Mucosa of gallbladder (tissue), 1 donor: ENCODE results near the gene SMURF1. TPM values are rescaled to one million over a fixed set of nuclear protein-coding genes. Genes with fewer than 3 reads are reported as not detected.

ENCODE experiments used
- DNase-seq: peaks from one replicate; pipeline ENCODE4 v3.0.0-alpha.2; 2020; ENCODE audit warnings: low spot score
- total RNA-seq: library from RNA; stranded (reverse); gene quantifications from one replicate; pipeline ENCODE4 v1.2.1, GENCODE V29; 2021
- donor health status: DM: no; HTN: no; CAD: no.

SMURF1 gene
- total RNA-seq, 1 donor from 2014 or later = 32.9 TPM

DNA sequence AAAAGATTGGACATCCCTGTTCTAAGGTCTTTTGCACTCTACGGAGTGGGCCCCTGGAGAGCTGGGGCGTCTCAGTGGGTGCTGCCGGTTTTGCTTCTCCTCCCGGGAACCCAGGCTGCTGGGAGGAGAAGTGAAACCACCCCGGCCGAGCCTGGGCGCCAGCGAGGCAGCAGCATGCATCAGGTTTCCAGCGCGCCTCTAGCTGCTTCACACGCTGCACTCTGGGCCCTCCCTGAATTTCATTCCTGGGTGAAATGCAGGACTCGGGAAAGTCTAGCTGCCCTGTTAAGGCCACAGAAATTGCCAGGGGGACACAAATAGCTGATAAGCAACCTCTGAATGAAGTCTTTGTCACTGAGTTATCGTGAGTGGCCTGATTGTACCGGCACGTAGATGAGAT, 138.1 kb downstream of the SMURF1 start:
- DNase-seq = no peak

DNA sequence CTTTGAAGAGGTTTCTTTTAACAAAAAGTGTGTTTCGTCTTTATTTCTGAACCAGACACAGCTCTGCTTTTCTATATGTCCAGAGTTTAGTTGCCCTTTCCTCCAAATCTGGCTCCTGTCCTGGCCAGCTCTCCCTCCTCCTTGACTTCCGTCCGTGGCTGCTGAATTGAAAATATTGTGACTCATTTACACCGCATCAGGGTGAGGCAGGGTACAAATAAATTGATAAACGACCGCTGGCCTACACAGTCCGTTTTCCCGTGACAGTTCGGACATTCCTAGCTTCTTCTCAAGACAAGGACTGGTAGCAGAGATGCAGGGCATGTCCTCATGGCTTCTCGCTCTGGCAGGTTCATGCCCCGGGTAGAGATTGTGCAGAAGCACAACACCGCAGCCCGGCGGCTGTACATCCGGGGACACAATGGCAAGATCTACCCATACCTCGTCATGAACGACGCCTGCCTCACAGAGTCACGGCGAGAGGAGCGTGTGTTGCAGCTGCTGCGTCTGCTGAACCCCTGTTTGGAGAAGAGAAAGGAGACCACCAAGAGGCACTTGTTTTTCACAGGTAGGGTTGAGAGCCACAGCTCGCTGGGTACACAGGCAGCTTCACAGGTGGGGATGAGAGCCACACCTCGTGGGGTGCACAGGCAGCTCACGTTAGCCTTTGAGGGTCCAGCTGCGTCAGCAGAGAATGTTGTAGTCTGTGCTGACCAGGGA, 139.0 kb downstream of the SMURF1 start:
- no peak for DNase-seq

GRCh38 chr7:99004216-99004615, 139.7 kb downstream of the SMURF1 start:
- DNase-seq = no peak

GRCh38 chr7:99003419-99003818, 140.5 kb downstream of the SMURF1 start:
- DNase-seq = no peak

DNA sequence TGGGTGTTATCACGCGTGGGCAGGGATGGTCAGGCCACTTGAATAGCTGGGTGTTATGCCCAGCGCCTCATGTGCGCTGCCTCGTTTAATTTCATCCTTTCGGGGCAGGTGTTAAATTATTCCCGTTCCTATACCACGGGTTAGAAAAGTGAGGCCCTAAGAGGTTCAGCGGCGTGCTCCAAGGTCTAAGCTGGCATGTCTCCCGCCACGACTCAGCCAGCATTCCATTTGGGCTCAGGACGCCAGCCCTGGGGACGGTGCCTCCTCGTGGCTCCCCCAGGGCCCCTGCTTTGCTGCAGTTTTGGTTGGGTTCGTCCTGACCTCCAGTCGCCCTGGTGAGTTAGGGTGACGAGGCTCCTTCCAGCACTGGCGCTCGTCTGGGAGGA, 141.1 kb downstream of the SMURF1 start:
- DNase-seq = no peak

GRCh38 chr7:99002148-99002826, 141.6 kb downstream of the SMURF1 start:
- DNase-seq = no peak

- DNase-seq = no peak
Measured at GRCh38 chr7:99001482-99002147, 142.3 kb downstream of the SMURF1 start.

- no peak for DNase-seq
Measured at GRCh38 chr7:99000904-99001465, 142.9 kb downstream of the SMURF1 start.

GRCh38 chr7:99000196-99000903, 143.6 kb downstream of the SMURF1 start:
- DNase-seq = no peak

DNA sequence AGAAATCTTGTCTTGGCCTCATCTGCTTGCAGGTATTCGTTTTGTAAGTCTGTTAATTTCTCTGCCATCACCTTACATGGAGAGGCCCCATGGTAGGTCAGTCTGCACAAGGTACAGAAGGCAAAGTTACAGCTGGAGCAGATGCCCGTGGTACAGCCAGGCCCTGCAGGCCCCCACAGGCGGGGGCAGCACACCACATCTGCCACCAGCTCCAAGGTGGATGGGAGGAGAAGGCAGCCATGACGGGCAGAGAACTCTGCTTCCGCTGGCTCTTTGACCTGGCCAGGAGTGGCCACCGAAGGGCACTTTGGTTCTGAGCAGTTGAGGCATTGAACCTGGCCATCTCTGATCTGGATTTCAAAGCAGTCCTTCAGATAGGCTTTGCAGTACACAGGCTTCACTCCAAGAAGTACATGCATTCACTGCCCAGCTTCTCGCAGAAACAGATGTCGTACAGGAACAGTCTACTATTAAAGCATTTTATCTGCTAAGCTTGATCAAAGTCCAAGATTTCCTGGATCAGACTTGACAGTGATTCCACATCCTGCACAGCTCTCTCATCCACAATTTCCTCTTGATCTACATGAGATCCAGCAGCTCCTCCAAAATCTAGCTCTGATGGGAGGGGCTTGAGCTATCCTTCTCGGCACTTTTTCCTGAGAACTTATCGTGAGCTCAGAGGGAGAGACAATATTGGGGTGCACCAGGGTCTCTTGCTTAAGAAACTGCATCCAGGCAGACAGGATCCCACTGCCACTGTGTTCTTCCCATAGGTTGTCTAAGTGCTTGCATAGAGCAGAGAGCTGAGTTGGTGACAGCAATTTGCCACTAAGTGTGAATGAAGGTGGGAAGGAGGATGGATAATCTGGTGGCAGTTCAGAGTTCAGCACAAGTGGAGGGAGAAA, 144.8 kb downstream of the SMURF1 start:
- no peak for DNase-seq

- no peak for DNase-seq
Measured at GRCh38 chr7:98997846-98998245, 146.1 kb downstream of the SMURF1 start.

DNA sequence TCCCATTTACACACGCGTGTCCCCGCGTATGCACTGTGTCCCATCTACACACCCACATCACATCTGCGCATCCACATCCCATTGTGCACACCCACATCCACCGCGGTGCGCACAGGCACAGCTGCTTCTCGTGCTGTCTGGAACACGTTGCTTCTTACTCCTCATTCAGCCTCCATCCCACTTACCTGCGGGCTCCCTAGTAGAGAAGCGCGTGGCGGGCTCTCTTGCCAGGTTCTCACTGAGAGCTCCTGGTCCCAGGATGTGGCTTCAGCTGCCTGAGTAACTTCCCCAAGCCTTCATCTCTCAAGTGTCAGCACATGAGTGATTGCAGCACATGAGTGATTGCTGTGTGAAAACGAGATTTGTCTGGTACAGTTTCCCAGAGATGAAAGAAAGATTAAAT, 147.8 kb downstream of the SMURF1 start:
- DNase-seq = no peak

DNA sequence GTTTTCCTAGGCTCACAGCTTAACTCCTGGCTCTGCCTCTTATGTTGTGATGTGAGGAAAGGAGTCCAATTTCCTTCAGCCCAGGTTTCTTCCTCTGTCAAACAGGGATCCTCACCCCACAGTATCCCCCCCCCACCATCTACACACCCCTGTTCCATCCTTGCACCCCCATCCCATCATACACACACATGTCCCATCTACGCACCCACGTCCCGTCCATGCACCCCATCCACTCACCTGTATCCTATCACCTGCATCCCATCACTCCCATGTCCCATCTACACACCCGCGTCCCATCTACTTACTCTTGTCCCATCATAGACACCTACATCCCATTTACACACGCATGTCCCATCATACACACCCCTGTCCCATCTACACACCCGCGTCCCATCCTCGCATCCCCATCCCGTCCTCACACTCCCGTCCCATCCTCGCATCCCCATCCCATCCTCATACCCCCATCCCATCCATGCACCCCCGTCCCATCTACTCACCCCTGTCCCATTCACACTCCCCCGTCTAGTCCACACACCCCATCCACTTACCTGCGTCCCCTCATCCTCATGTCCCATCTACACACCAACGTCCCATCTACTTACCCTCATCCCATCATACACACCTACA, 148.3 kb downstream of the SMURF1 start:
- DNase-seq = no peak

DNA sequence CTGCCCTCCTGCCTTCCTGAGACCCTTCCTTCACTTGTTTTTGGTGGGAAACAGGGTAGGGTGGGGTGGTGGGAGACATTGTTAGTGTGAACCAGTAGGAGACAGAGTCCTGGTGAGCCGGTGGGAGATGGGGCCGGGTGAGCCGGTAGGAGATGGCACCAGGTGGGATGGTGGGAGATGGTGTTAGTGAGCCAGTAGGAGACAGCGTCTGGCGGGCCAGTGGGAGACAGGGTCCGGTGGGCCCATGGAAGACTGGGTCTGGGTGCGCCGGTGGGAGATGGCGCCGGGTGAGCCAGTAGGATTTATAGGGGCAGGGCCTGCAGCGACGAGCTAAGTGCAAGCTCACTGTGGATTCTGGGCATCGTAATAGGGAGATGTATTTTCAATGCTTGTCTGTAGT, 148.8 kb downstream of the SMURF1 start:
- DNase-seq = no peak

- no peak for DNase-seq
Measured at GRCh38 chr7:98994046-98994944, 149.6 kb downstream of the SMURF1 start.

- DNase-seq = no peak
Measured at GRCh38 chr7:98993024-98993897, 150.6 kb downstream of the SMURF1 start.

- DNase-seq = no peak
Measured at GRCh38 chr7:98992076-98992475, 151.8 kb downstream of the SMURF1 start.

DNA sequence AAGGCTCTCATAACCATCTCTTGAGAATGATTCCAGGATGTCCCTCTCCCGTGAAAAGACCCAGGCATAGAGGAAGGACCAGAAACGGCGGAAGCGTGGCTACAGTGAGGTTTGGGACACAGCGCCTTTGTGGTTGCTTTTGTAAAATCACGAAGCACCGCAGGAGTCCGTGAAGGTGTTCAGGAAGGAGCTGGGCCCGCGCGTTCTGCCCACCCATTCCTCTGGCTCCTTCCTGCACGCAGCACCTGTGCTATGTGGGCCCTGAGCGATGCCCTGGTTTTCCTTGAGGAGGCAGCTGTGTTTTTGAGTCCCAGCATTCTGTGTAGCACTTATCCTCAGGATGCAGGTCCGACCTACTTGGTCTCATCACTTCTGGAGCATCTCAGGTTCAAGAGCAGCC, 152.8 kb downstream of the SMURF1 start:
- DNase-seq = no peak
